22Rv1 (cell line): ENCODE results near the gene PKMYT1.

Experiments used
- ZFX ChIP-seq: fragments of 450-650 bp; IDR thresholded peaks from 2 replicates; pipeline ENCODE4 v1.6.1; 2017; ENCODE audit warnings: antibody characterized with exemption, borderline replicate concordance
- TF ChIP-seq, protein P1 (sequence below): fragments of 450-650 bp; IDR thresholded peaks from 2 replicates; pipeline ENCODE4 v1.5.1; 2017; ENCODE audit warnings: mild to moderate bottlenecking

DNA sequence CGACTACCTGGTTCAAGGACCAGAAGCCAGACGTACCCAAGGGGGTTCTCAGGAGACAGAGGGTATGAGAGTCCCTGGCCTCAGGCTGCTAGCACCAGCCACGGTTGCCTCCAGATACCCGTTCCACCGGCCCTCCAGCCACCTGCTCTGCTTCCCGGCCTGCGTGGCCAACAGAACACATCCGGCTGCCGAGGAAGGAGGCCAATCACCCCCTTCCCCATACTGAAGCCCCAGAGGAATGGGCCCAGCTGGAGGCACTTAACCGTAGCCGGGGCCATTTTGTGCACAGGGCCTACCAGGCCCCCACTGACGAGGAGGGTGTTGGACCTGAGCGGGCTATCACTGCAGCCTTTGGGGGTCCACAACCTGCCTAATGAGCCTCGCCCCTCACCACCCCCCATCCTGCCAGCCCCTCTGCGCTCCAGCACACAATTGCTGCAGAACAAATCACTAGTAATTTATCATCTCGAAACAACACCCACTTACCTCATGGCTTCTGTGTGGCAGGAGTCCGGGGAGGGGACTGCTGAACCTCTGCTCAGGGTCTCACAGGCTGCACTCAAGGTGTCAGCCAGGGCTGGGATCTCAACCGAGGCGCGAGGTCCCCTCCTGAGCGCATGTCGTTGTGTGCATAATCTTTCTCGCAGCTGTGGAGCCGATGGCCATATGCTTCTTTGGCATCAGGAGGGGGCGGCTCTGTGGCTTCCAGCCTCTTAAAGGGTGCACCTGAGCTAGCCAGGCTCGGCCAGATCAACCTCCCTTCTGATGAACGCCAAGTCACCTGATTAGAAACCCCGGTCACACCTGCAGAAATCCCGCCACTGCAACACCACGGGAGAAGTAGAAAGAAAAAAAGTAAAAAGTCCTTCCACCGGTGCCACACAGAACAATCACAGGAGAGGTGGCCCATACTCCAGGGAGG is 26.3 kb downstream of the PKMYT1 start:
- TF ChIP-seq, protein P1, sequence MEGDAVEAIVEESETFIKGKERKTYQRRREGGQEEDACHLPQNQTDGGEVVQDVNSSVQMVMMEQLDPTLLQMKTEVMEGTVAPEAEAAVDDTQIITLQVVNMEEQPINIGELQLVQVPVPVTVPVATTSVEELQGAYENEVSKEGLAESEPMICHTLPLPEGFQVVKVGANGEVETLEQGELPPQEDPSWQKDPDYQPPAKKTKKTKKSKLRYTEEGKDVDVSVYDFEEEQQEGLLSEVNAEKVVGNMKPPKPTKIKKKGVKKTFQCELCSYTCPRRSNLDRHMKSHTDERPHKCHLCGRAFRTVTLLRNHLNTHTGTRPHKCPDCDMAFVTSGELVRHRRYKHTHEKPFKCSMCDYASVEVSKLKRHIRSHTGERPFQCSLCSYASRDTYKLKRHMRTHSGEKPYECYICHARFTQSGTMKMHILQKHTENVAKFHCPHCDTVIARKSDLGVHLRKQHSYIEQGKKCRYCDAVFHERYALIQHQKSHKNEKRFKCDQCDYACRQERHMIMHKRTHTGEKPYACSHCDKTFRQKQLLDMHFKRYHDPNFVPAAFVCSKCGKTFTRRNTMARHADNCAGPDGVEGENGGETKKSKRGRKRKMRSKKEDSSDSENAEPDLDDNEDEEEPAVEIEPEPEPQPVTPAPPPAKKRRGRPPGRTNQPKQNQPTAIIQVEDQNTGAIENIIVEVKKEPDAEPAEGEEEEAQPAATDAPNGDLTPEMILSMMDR: no peak
- TF ChIP-seq ZFX: no peak
